ENCODE data around the gene EGLN2. TPM values are rescaled to one million over a fixed set of nuclear protein-coding genes. Genes with fewer than 3 reads are reported as not detected.
"Not testable (repeated sequence)": the region's sequence is repeated elsewhere in the genome, so short reads cannot be mapped to it uniquely, and the experiment has no call there.

Gene EGLN2
- total RNA-seq, 2 experiments from 2014 or later, result 85.6 to 86.6 TPM

DNA sequence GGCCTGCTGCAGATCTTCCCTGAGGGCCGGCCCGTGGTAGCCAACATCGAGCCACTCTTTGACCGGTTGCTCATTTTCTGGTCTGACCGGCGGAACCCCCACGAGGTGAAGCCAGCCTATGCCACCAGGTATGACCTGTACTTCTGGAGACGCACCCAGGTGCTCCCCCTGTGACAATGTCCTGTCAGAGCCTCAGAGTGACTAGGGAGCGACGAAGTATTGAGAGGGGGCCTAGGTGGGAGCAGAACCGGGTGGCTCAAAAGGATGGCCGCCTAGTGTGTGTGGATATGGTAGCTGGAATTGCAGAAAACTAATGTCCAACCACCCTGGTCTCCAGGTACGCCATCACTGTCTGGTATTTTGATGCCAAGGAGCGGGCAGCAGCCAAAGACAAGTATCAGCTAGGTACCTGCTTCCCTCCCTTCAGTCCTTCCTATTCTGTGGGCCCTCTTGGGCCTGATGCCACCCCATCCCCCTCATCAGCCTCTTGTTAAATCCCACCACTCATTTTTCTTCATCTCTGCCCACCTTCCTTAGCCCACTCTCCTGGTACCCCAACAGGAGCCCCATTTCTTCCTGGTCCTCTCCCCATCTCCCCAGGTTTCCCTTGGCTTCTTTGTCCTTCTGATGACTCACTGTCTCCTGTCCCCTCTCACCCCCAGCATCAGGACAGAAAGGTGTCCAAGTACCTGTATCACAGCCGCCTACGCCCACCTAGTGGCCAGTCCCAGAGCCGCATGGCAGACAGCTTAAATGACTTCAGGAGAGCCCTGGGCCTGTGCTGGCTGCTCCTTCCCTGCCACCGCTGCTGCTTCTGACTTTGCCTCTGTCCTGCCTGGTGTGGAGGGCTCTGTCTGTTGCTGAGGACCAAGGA is 8.4 kb downstream of the EGLN2 start:
- CTCF ChIA-PET, result interaction anchor here (0.6 to 3.1 kb wide), 19 partner anchors 9 to 302 kb away, joined by 3 to 26 read pairs (median 4); partner anchors contain the start of genes ACTMAP and RAB4B
- intact Hi-C loops (cut with DNase I, micrococcal nuclease), result loop anchor here in 1 of 2 experiments (1.0 to 2.0 kb wide), 5 partner anchors 29 to 144 kb away; partner anchors contain the start of genes ACTMAP, COQ8B, ITPKC and NUMBL
- Mint-ChIP-seq H3K9me3 (ENCODE audit: low read depth) (no peaks in the 10 kb centered on the region), H3K36me3 (ENCODE audit: low read depth) (peaks cover 31% of the 10 kb centered on the region), H3K27me3 (peaks cover 2% of the 10 kb centered on the region), H3K4me1 (peaks cover 71% of the 10 kb centered on the region), H3K4me3 (peak overlapping the region; percentile 55), H3K27ac (peak overlapping the region; percentile 89)
- POLR2A ChIA-PET, result interaction anchor here (0.6 to 1.0 kb wide), 4 partner anchors 9 to 26 kb away, joined by 3 to 10 read pairs (median 4); partner anchors contain the start of gene EGLN2
- no peak for ATAC-seq
- DNase-seq, result peak; percentile 51

- Mint-ChIP-seq H3K27ac (peak overlapping the region; percentile 89), H3K4me3 (no peak overlapping the region)
Measured at GRCh38 chr19:40808021-40808325, 9.0 kb downstream of the EGLN2 start.

GRCh38 chr19:40808497-40808896 is 9.5 kb downstream of the EGLN2 start:
- peak overlapping the region; percentile 37 for H3K27ac Mint-ChIP-seq
- POLR2A ChIA-PET, result interaction anchor here (0.9 kb wide), 1 partner anchor 10 kb away, joined by 3 read pairs; the partner anchor contains the start of gene EGLN2
- no peak for DNase-seq
- no peak overlapping the region for H3K4me3 Mint-ChIP-seq
- H3K9me3 Mint-ChIP-seq (ENCODE audit: low read depth), result no peaks in the 10 kb centered on the region
- ATAC-seq, result no peak
- peaks cover 30% of the 10 kb centered on the region for H3K36me3 Mint-ChIP-seq (ENCODE audit: low read depth)
- H3K4me1 Mint-ChIP-seq, result peaks cover 64% of the 10 kb centered on the region
- CTCF ChIA-PET, result interaction anchor here (0.7 to 3.1 kb wide), 4 partner anchors 10 to 147 kb away, joined by 4 to 26 read pairs (median 8); no protein-coding TSS in a partner anchor
- peaks cover 3% of the 10 kb centered on the region for H3K27me3 Mint-ChIP-seq
- intact Hi-C loops (cut with DNase I, micrococcal nuclease), result no loop called here

More at GRCh38 chr19:40808021-40808325, 9.0 kb downstream of the EGLN2 start:
- DNase-seq, result no peak
- Mint-ChIP-seq H3K4me1 (peaks cover 69% of the 10 kb centered on the region), H3K9me3 (ENCODE audit: low read depth) (no peaks in the 10 kb centered on the region), H3K27me3 (peaks cover 3% of the 10 kb centered on the region), H3K36me3 (ENCODE audit: low read depth) (peaks cover 30% of the 10 kb centered on the region)
- ChIA-PET CTCF (interaction anchor here (0.7 to 3.1 kb wide), 7 partner anchors 10 to 146 kb away, joined by 3 to 26 read pairs (median 5); no protein-coding TSS in a partner anchor), POLR2A (interaction anchor here (0.7 to 0.9 kb wide), 2 partner anchors 9 to 19 kb away, joined by 3 read pairs; partner anchors contain the start of gene EGLN2)
- intact Hi-C loops (cut with DNase I, micrococcal nuclease), result no loop called here
- no peak for ATAC-seq

GRCh38 chr19:40809358-40810086 is 10.5 kb downstream of the EGLN2 start:
- DNase-seq (no peak), ATAC-seq (no peak)
- peaks cover 3% of the 10 kb centered on the region for H3K27me3 Mint-ChIP-seq
- peaks cover 21% of the 10 kb centered on the region for H3K36me3 Mint-ChIP-seq (ENCODE audit: low read depth)
- H3K27ac Mint-ChIP-seq, result peak overlapping the region; percentile 37
- H3K9me3 Mint-ChIP-seq (ENCODE audit: low read depth), result no peaks in the 10 kb centered on the region
- no peak overlapping the region for H3K4me3 Mint-ChIP-seq
- H3K4me1 Mint-ChIP-seq, result peaks cover 54% of the 10 kb centered on the region
- ChIA-PET POLR2A (no interaction called here), CTCF (no interaction called here)
- intact Hi-C loops (cut with DNase I, micrococcal nuclease), result no loop called here

DNA sequence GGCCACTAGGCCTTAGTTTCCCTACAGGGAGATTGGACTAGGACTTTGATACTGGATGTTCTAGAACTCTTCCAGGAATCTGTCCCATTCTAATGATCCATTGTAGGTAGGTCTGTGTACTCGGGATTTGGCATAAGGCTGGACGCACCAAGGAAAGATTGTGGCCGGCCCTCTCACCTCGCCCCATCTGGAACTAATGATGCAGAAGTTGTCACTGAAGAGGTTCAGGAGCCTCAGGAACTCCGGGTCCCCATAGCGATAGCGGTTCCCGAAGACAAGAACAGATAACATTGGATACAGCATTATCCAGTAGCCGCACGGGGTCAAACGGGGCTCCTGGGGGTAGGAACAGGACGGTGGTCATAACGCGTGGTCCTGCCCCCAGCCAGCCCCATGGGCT is 11.2 kb downstream of the EGLN2 start:
- peaks cover 18% of the 10 kb centered on the region for H3K36me3 Mint-ChIP-seq (ENCODE audit: low read depth)
- DNase-seq (no peak), ATAC-seq (no peak)
- POLR2A ChIA-PET, result no interaction called here
- peak overlapping the region; percentile 72 for H3K4me3 Mint-ChIP-seq
- CTCF ChIA-PET, result no interaction called here
- intact Hi-C loops (cut with DNase I, micrococcal nuclease), result no loop called here
- H3K27me3 Mint-ChIP-seq, result peaks cover 3% of the 10 kb centered on the region
- peak overlapping the region; percentile 31 for H3K27ac Mint-ChIP-seq
- H3K9me3 Mint-ChIP-seq (ENCODE audit: low read depth), result no peaks in the 10 kb centered on the region
- peaks cover 48% of the 10 kb centered on the region for H3K4me1 Mint-ChIP-seq

DNA sequence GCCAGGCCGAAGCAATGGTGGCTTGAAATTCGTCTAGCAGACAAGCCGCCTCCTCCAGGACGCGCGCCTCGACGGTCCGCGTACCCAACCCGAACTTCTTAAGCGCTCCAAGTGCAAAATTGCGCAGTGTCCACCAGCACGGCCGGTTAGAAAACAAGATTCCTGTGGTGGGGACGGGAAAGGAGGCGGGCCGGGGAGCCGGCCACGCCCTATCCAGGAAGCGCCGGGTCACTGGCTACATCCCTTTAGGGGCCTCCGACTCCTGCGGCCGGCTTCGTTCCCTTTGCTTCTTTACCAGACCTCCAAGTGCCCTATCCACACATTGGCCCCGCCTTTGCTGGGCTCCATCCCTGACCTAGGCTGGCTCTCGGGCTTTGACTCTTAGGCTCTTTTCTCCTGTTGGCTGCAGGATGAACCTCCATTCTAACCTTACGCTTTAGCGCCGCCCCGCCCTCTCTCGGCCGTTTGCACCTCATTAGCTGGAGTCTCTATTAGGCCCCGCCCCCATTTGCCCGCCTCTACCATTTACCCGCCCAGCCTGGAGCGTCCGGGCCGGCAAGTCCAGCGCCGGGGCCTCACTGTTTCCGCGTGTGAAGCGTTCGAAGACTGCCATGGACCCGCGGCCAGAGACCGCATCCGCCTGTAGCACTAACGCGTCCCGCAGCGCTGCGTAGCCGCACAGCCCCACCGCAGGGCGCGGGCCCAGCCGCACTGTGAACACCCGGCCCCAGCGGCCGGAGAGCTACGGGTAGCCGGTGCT is 11.8 kb downstream of the EGLN2 start:
- DNase-seq (peak; percentile 72), ATAC-seq (peak; percentile 85)
- Mint-ChIP-seq H3K27ac (peak overlapping the region; percentile 72), H3K36me3 (ENCODE audit: low read depth) (peaks cover 18% of the 10 kb centered on the region), H3K4me3 (peak overlapping the region; percentile 72), H3K4me1 (peaks cover 41% of the 10 kb centered on the region)
- H3K27me3 Mint-ChIP-seq; intact Hi-C loops (cut with DNase I, micrococcal nuclease); CTCF ChIA-PET; H3K9me3 Mint-ChIP-seq (ENCODE audit: low read depth): not testable (repeated sequence)
- POLR2A ChIA-PET, result interaction anchor here (0.6 kb wide), 1 partner anchor 720 kb away, joined by 3 read pairs; the partner anchor contains the start of gene ZNF780A

DNA sequence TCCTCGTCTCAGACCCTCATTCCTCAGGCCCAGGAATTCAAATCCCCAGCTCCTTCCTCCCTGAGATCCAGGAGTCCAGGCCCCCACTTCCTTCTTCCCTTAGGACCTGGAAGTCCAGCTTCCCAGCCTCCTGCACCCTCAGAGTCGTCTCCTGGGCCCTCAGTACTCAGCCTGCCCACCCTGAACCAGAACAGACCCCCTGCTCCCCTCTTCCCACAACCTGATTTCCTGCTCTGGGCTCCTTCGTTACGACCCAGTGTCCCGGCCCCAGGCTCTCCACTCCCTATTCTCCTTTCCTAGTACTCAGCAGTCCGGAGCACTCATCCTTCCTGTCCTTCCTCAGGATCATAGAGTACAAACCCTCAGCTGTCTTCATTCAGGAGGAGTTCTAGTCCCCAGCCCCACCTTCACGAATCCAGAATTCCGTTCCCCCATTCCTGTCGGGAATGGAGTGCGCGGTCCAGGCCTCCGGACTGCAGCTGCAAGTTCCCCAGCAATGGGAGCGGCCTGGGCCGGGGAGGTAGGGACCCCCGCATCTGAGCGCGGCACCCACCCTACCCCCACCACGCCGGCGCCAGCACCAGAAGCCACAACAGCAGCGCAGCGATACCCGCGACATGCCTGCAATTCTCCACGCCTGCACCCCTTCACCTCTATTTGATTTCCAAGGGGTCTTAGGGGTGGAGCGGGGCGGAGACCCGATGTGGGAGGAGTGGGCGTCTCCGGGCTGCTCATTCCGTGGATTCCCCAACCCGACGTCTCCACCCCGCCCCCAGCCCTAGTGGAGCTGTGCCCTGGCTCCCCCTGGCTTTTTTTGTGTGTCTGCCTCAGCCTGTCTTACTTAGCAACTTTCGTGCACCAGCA is 12.7 kb downstream of the EGLN2 start:
- ATAC-seq (no peak), DNase-seq (peak; percentile 63)
- intact Hi-C loops (cut with DNase I, micrococcal nuclease), result no loop called here
- H3K4me1 Mint-ChIP-seq, result peaks cover 32% of the 10 kb centered on the region
- ChIA-PET POLR2A (interaction anchor here (0.6 kb wide), 1 partner anchor 721 kb away, joined by 3 read pairs; the partner anchor contains the start of gene ZNF780A), CTCF (no interaction called here)
- H3K4me3 Mint-ChIP-seq, result peak overlapping the region; percentile 72
- peaks cover 3% of the 10 kb centered on the region for H3K27me3 Mint-ChIP-seq
- H3K36me3 Mint-ChIP-seq (ENCODE audit: low read depth), result peaks cover 17% of the 10 kb centered on the region
- no peaks in the 10 kb centered on the region for H3K9me3 Mint-ChIP-seq (ENCODE audit: low read depth)
- H3K27ac Mint-ChIP-seq, result peak overlapping the region; percentile 42

GRCh38 chr19:40812571-40812970 is 13.6 kb downstream of the EGLN2 start:
- H3K36me3 Mint-ChIP-seq (ENCODE audit: low read depth); H3K27me3 Mint-ChIP-seq; intact Hi-C loops (cut with DNase I, micrococcal nuclease); H3K27ac Mint-ChIP-seq; DNase-seq; ATAC-seq; H3K9me3 Mint-ChIP-seq (ENCODE audit: low read depth); POLR2A ChIA-PET: not testable (repeated sequence)
- Mint-ChIP-seq H3K4me1 (peaks cover 28% of the 10 kb centered on the region), H3K4me3 (peak overlapping the region; percentile 72)
- CTCF ChIA-PET, result interaction anchor here (0.6 kb wide), 1 partner anchor 178 kb away, joined by 3 read pairs; no protein-coding TSS in a partner anchor

- H3K4me3 Mint-ChIP-seq, result no peak overlapping the region
- ATAC-seq, result no peak
- H3K27ac Mint-ChIP-seq, result no peak overlapping the region
- POLR2A ChIA-PET, result no interaction called here
- peaks cover 3% of the 10 kb centered on the region for H3K27me3 Mint-ChIP-seq
- H3K4me1 Mint-ChIP-seq, result peaks cover 31% of the 10 kb centered on the region
- peaks cover 5% of the 10 kb centered on the region for H3K36me3 Mint-ChIP-seq (ENCODE audit: low read depth)
- intact Hi-C loops (cut with DNase I, micrococcal nuclease), result no loop called here
- H3K9me3 Mint-ChIP-seq (ENCODE audit: low read depth), result no peaks in the 10 kb centered on the region
- CTCF ChIA-PET, result no interaction called here
- DNase-seq, result no peak
Measured at GRCh38 chr19:40813182-40813581, 14.2 kb downstream of the EGLN2 start.

- Mint-ChIP-seq H3K4me3 (no peak overlapping the region), H3K27me3 (peaks cover 3% of the 10 kb centered on the region), H3K4me1 (peaks cover 47% of the 10 kb centered on the region), H3K36me3 (ENCODE audit: low read depth) (peaks cover 2% of the 10 kb centered on the region), H3K27ac (no peak overlapping the region), H3K9me3 (ENCODE audit: low read depth) (no peaks in the 10 kb centered on the region)
- intact Hi-C loops (cut with DNase I, micrococcal nuclease), result no loop called here
- ATAC-seq (no peak), DNase-seq (no peak)
- ChIA-PET CTCF (no interaction called here), POLR2A (no interaction called here)
Measured at GRCh38 chr19:40815223-40815622, 16.2 kb downstream of the EGLN2 start.

Data from activated CD4-positive, alpha-beta T cell treated with anti-CD3 and anti-CD28 coated beads for 36 hours (primary cell).